Anterior cingulate cortex (tissue), 58 donors: Measurements from ENCODE around the gene GTPBP6.
"Not testable (repeated sequence)": the region's sequence is repeated elsewhere in the genome, so short reads cannot be mapped to it uniquely, and the experiment has no call there.

ENCODE experiments used
- DNase-seq, 58 donors: peaks; one replicate each; lab custom pipeline; 2025; lab: John Stamatoyannopoulos, UW

GTPBP6 gene

DNA sequence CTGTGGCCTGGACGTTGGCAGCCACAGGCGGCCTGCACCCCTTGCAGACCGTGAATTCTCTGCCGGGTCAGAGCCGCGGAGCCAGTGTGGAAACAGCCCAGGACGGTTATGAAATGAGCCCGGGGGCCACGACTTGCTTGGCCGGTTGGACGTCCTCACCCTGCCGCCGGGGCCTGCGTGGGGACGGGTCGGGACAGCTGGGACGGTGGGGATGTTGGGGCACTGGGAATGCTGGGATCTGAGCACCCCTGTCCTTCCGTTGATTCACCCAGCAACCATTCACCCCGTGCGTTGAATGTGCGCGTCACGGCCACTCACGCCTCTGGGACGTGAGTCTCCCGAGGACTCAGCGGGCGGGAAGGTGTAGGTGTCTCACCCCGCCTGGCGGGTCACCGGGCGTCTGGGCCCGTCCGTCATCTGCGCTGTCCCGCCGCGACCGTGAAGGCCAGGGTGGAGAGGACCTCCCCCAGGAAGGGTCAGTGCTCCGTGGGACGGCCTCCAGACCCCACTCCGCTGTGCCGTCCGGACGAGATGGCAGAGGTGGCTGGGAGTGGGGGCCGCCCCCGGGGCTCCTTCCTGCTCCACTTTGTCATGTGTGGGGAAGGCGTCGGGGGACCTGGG, 41.9 kb downstream of the GTPBP6 start:
- DNase-seq, result no peak

- DNase-seq, result no peak
Measured at GRCh38 chrX:275967-276580, 42.5 kb downstream of the GTPBP6 start.

GRCh38 chrX:275476-275966, 43.1 kb downstream of the GTPBP6 start:
- DNase-seq, result no peak

- DNase-seq, result no peak
Measured at GRCh38 chrX:274904-275475, 43.6 kb downstream of the GTPBP6 start.

DNA sequence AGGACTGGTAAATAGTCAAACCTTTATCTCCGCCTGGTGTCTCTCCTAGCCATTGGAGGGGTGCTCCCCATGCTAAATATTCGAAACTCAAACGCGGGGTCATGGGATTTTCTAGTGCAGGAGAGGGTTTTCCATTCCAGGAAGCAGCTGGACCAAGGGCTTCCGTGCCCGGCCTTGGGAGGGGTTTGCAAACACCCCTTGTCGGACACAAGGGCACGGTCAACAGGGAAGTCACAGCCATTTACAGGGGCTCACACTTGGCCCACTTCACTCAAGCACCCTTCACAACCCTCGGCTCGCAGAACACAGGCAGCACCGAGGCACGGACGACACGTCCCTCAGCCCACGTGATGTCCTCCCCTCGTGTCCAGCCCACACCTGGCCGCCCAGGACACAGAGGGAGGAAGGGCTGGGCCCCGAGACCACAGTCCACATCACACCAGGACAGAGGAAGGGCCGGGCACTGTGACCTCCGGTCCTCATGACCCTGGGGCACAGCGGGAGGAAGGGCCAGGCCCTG, 47.7 kb downstream of the GTPBP6 start:
- DNase-seq, result no peak

GRCh38 chrX:267771-268261, 50.8 kb downstream of the GTPBP6 start:
- DNase-seq, result no peak

GRCh38 chrX:265502-265901, 53.1 kb downstream of the GTPBP6 start:
- no peak for DNase-seq

GRCh38 chrX:264634-265455, 53.8 kb downstream of the GTPBP6 start:
- no peak for DNase-seq

DNA sequence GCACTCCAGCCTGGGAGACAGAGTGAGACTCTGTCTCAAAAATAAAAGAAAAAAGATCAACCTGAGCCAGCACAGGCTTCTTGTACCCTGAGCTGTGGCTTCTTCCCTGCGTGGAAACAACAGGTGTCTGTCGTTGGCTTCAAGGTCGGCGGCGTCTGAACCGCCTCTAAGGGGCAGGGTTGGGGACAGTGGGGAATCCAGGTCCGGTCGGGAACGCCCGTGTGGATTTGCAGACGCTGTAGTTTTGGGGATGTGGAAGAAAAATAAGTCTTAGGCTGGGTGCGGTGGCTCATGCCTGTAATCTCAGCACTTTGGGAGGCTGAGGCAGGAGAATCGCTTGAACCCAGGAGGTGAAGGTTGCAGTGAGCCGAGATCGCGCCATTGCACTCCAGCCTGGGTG, 54.6 kb downstream of the GTPBP6 start:
- DNase-seq, result not testable (repeated sequence)

- no peak for DNase-seq
Measured at GRCh38 chrX:262381-262909, 56.2 kb downstream of the GTPBP6 start.

DNA sequence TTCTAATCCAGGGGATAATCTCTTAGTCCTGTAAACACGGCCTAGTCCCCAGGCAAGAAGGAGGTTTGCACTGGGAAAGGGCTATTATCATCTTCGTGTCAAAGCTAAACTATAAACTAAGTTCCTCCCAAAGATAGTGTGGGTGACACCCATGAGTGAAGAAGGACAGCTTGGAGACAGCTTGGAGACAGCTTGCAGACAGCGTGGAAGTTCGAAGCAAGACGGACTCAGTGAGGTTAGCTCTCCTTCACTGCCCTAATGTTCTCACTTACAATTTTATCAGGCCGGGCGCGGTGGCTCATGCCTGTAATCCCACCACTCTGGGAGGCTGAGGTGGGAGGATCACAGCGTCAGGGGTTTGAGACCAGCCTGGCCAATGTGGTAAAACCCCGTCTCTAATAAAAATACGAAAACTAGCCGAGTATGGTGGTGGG, 56.7 kb downstream of the GTPBP6 start:
- DNase-seq, result no peak

- DNase-seq, result no peak
Measured at GRCh38 chrX:261167-261918, 57.3 kb downstream of the GTPBP6 start.

DNA sequence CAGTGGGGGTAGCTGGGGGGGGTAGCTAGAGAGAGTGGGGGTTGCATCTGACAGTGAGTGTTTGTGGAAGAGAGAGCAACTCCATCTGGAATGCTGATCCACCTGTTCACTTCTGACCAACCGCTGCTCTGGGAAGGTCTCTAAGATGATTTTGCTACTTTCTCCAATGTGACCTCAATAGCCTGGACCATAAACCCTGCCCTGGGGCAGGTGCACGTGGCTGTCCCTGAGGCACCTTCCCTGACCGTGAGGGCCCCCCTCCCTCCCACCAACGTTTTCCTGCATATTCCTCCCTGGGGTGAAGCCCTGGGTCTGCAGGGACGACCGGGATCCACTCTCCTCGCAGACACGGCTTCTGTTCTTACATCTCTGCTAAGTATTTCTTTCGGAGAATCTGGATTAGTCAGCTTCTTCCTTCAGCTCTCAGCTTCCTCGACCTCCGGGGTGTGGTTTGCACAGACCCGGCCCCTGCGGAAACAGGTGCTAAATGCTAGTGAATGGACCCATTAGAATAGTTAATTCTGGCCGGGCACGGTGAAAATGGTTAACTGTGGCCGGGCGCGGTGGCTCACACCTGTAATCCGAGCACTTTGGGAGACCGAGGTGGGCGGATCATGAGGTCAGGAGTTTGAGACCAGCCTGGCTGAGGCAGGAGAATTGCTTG, 58.8 kb downstream of the GTPBP6 start:
- no peak for DNase-seq

DNA sequence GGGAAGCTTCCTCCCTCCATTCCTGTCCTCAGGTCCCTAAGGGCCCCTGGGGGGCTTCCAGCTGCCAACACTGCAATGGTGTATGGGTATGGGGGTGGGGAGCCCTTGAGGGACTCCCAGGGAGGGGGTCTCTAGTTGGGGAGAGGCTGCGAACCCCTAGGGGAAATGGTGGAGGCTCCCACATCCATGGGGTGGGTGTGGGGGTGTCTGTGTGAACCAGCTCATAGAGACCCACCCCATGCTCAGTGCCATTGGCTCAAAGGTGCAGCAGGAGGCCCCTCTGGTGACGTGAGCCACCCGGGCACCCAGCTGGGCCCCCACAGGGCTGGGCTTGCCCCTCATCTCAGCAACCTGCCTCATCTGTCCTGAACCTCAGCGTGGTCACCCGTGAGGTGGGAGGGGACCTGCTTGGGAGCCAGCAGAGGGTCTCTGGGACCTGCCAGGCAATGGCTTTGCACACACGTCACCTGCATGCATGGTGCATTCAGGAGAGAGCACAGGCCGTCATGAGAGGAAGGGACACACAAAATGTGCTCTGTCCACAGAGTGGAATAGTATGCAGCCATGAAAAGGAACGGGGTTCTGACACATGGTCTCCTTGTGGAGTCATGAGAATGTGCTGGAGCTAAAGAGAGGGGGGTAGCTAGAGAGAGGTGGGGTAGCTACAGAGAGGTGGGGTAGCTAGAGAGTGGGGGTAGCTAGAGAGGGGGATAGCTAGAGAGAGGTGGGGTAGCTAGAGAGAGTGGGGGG, 60.1 kb downstream of the GTPBP6 start:
- no peak for DNase-seq

- no peak for DNase-seq
Measured at GRCh38 chrX:257681-258289, 60.8 kb downstream of the GTPBP6 start.

DNA sequence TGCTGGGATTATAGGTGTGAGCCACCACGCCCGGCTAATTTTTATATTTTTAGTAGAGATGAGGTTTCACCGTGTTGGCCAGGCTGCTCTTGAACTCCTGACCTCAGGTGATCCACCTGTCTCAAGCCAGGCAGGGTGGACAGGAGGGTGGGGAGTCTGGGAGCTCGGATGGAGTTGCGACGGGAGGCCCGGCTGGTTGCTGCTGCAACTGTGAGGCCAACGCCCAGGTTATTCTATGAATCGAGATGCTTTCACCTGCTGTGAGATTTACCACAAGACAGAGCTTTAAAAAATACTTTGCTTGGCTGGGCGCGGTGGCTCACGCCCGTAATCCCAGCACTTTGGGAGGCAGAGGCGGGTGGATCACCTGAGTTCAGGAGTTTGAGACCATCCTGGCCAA, 61.5 kb downstream of the GTPBP6 start:
- DNase-seq, result not testable (repeated sequence)

DNA sequence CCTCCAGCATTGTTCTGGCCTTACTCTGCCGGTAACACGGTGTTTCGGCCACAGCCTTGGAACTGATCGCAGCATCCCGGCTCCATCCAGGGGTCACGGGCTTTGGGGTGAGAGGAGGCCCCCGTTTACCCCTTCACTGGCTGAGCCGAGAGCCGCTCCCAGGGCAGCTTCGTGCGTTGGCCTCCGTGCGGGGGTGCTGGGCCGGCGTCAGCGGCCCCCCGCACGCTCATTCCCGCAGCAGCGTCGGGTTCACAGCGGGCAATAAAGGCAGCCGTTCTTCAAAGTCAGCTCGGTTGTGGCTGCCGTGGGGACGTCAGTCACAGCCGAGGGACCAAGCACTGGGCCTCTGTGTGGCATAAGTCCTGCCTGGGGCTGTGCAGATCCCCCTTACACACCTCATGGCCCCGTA, 62.7 kb downstream of the GTPBP6 start:
- no peak for DNase-seq
